Upper lobe of left lung (tissue), 4 donors: ENCODE measurements around the gene ACTL7B.

ENCODE experiments used
- CTCF ChIP-seq, 6 experiments: fragments of 450-650 bp in 4 of 6; fragments of 200-600 bp in 2 of 6; sonication (generic) in 2 of 6; IDR thresholded peaks; one replicate each; pipeline ENCODE4 v1.5.1; 2016 to 2019; ENCODE audit warnings: antibody characterized with exemption in 6 of 6
- EP300 ChIP-seq, 4 donors: sonication (generic); formaldehyde crosslinking; IDR thresholded peaks; one replicate each; pipeline ENCODE4 v1.5.1; 2017; ENCODE audit warnings: antibody characterized with exemption in 4 of 4, control low read depth in 2 of 4
- POLR2A ChIP-seq, 4 donors: fragments of 450-650 bp; IDR thresholded peaks; one replicate each; pipeline ENCODE4 v1.5.1; 2016 to 2017; ENCODE audit warnings: antibody characterized with exemption in 4 of 4, mild to moderate bottlenecking in 2 of 4
- POLR2AphosphoS5 ChIP-seq, 2 donors: sonication (generic); formaldehyde crosslinking; IDR thresholded peaks; one replicate each; pipeline ENCODE4 v1.5.1; 2017; ENCODE audit warnings: antibody characterized with exemption in 2 of 2

GRCh38 chr9:108860764-108861163 is 5.0 kb upstream of the ACTL7B start:
- no peak for TF ChIP-seq POLR2A (IDR thresholded peaks at IDR 0.05)
- TF ChIP-seq POLR2AphosphoS5 (IDR thresholded peaks at IDR 0.05): no peak
- TF ChIP-seq CTCF (IDR thresholded peaks at IDR 0.05): no peak
- no peak for TF ChIP-seq EP300 (IDR thresholded peaks at IDR 0.05)
